Transverse colon (tissue), 4 donors: Measurements from ENCODE around the gene GPBP1L1. TPM values are rescaled to one million over a fixed set of nuclear protein-coding genes. Genes with fewer than 3 reads are reported as not detected.
A peak's percentile ranks its signal among the peaks of the same experiment; 100 is the strongest.

Experiments
- DNase-seq: peaks from one replicate; pipeline ENCODE4 v3.0.0-alpha.2; 2019
- H3K27ac ChIP-seq, 4 donors: fragments of 200-600 bp; sonication (generic); 2 replicates each; pipeline ENCODE4 v1.5.1; 2016 to 2018; ENCODE audit warnings: inconsistent platforms in 4 of 4
- H3K27me3 ChIP-seq: fragments of 200-600 bp; sonication (generic); 2 replicates; pipeline ENCODE4 v1.5.1; 2017; ENCODE audit warnings: inconsistent platforms
- H3K36me3 ChIP-seq, 4 donors: fragments of 200-600 bp; sonication (generic); 2 replicates each; pipeline ENCODE4 v1.5.1; 2017 to 2019; ENCODE audit warnings: inconsistent platforms in 4 of 4
- H3K4me1 ChIP-seq, 4 donors: fragments of 200-600 bp; sonication (generic); 2 replicates each; pipeline ENCODE4 v1.5.1; 2017 to 2020; ENCODE audit warnings: inconsistent platforms in 4 of 4
- H3K4me3 ChIP-seq, 4 donors: fragments of 200-600 bp; sonication (generic); 1 replicate in 1 of 4; 2 replicates in 3 of 4; pipeline versions ENCODE4 v1.5.1 to v1.6.1; 2017 to 2019; ENCODE audit warnings: inconsistent platforms in 4 of 4
- H3K9me3 ChIP-seq, 2 donors: fragments of 200-600 bp; sonication (generic); 2 replicates each; pipeline ENCODE4 v1.5.1; 2017 to 2019; ENCODE audit warnings: inconsistent platforms in 2 of 2
- EP300 ChIP-seq: sonication (generic); formaldehyde crosslinking; IDR thresholded peaks from one replicate; pipeline ENCODE4 v1.6.1; 2017; ENCODE audit warnings: antibody characterized with exemption, low read depth
- POLR2A ChIP-seq: fragments of 450-650 bp; IDR thresholded peaks from one replicate; pipeline ENCODE4 v1.6.1; 2016; ENCODE audit warnings: antibody characterized with exemption, mild to moderate bottlenecking, moderate library complexity
- POLR2AphosphoS5 ChIP-seq, 3 donors: sonication (generic); formaldehyde crosslinking; IDR thresholded peaks; one replicate each; pipeline ENCODE4 v1.6.1; 2016; ENCODE audit warnings: antibody characterized with exemption in 3 of 3
- WGBS, 2 donors: methylation state at CpG; one replicate each; pipeline ENCODE4 v1.1.5; 2018; ENCODE audit warnings: low coverage in 1 of 2; 5-methylcytosine and 5-hydroxymethylcytosine counted together
- in situ Hi-C, 4 donors: fragments of 200-750 bp; cut with MboI; loops; one replicate each; pipeline versions ENCODE4 v1.15.0 to v1.15.1; 2017; ENCODE audit warnings: low sequenced_read_pairs in 3 of 4, low pct_ligation_motif_present in 1 of 4, low pct_unique_long_range_greater_than_20kb in 1 of 4
- intact Hi-C: fragments of 100-400 bp; cut with DNase I; formaldehyde crosslinking; loops from one replicate; pipeline ENCODE4 v1.15.1; 2023; ENCODE audit warnings: low total_unique reads
- total RNA-seq, 4 donors: library from RNA; depleted of rRNA; stranded (reverse); fragments of >200 nt; gene quantifications; one replicate each; pipeline ENCODE4 v1.1.0, GENCODE V29; 2016
- TF ChIP-seq, protein P1 (sequence below), 5 experiments: fragments of 200-600 bp in 3 of 5; fragments of 450-650 bp in 2 of 5; sonication (generic) in 3 of 5; IDR thresholded peaks; 1 replicate in 2 of 5; 2 replicates in 3 of 5; pipeline ENCODE4 v1.5.1; 2016 to 2017; ENCODE audit warnings: antibody characterized with exemption in 5 of 5, inconsistent platforms in 3 of 5, mild to moderate bottlenecking in 2 of 5, moderate library complexity in 1 of 5

Gene GPBP1L1
- total RNA-seq, 4 donors from 2014 or later, result 162 to 284 (median 222) TPM

DNA sequence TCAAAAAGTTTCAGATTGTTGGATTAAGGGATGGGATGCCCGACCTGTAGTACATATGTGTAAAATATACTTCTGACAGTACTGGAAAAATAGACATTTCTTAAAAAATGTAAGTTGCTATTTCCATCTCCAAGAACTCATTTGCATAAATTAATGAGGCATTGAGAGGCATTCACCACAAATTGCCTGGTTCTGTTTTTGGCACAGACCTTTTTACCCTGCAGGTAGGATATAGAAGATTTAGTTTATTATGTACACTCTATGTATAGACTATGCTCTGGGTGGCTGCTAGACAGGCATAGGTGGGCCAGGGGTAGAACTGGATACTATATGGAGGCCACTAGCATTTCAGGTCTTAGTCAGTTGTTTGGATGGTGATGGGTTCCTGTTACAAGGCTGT is 70.4 kb downstream of the GPBP1L1 start:
- no peak for DNase-seq
- TF ChIP-seq EP300, result no peak
- no peak overlapping the region for H3K4me3 ChIP-seq
- no peaks in the 10 kb centered on the region for H3K9me3 ChIP-seq
- WGBS, 2 donors, result 77 to 89% methylated on average over 1 of the region's 1 CpG
- no peaks in the 10 kb centered on the region for H3K4me1 ChIP-seq
- H3K27me3 ChIP-seq, result no peaks in the 10 kb centered on the region
- peaks cover 0 to 44% (median 20%) of the 10 kb centered on the region in 4 donors for H3K36me3 ChIP-seq
- H3K27ac ChIP-seq, result no peak overlapping the region
- intact Hi-C loops, result no loop called here
- in situ Hi-C loops, result no loop called here

DNA sequence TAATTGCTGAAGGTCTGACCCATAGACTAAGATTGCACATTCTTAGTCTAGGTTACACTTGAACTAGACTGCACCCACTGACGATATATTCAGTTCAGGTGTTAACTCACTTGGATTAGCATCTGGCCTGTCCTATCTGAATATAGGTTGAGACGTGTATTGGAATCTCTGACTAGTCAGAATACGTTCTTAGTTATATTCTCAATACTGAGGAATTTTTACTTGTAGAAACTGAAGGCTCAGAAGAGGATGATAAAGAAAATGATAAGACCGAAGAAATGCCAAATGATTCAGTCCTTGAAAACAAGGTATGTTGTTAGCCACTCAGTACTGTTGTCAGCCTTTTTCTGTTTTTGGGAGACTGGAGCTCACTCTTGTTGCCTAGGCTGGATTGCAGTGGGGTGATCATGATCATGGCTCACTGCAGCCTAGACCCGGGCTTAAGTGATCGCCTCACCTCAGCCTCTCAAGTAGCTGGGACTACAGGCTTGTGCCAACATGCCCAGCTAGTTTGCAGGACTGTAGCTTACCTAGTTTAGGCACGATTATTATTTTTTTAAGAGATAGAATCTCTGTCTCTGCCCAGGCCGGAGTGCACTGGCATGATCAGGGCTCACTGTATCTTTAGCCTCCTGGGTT is 73.3 kb downstream of the GPBP1L1 start:
- no peaks in the 10 kb centered on the region for H3K27me3 ChIP-seq
- in situ Hi-C loops, result no loop called here
- H3K4me3 ChIP-seq, result no peak overlapping the region
- no peak overlapping the region for H3K27ac ChIP-seq
- H3K9me3 ChIP-seq, result no peaks in the 10 kb centered on the region
- intact Hi-C loops, result no loop called here
- no peak for DNase-seq
- TF ChIP-seq POLR2AphosphoS5 (IDR thresholded peaks at IDR 0.05) (no peak), EP300 (no peak), POLR2A (no peak)
- TF ChIP-seq, protein P1, sequence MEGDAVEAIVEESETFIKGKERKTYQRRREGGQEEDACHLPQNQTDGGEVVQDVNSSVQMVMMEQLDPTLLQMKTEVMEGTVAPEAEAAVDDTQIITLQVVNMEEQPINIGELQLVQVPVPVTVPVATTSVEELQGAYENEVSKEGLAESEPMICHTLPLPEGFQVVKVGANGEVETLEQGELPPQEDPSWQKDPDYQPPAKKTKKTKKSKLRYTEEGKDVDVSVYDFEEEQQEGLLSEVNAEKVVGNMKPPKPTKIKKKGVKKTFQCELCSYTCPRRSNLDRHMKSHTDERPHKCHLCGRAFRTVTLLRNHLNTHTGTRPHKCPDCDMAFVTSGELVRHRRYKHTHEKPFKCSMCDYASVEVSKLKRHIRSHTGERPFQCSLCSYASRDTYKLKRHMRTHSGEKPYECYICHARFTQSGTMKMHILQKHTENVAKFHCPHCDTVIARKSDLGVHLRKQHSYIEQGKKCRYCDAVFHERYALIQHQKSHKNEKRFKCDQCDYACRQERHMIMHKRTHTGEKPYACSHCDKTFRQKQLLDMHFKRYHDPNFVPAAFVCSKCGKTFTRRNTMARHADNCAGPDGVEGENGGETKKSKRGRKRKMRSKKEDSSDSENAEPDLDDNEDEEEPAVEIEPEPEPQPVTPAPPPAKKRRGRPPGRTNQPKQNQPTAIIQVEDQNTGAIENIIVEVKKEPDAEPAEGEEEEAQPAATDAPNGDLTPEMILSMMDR (IDR thresholded peaks at IDR 0.05), result no peak
- H3K4me1 ChIP-seq, result no peaks in the 10 kb centered on the region
- peaks cover 0 to 40% (median 18%) of the 10 kb centered on the region in 4 donors for H3K36me3 ChIP-seq
- 82 to 93% methylated on average over 8 of the region's 8 CpGs for WGBS, 2 donors

DNA sequence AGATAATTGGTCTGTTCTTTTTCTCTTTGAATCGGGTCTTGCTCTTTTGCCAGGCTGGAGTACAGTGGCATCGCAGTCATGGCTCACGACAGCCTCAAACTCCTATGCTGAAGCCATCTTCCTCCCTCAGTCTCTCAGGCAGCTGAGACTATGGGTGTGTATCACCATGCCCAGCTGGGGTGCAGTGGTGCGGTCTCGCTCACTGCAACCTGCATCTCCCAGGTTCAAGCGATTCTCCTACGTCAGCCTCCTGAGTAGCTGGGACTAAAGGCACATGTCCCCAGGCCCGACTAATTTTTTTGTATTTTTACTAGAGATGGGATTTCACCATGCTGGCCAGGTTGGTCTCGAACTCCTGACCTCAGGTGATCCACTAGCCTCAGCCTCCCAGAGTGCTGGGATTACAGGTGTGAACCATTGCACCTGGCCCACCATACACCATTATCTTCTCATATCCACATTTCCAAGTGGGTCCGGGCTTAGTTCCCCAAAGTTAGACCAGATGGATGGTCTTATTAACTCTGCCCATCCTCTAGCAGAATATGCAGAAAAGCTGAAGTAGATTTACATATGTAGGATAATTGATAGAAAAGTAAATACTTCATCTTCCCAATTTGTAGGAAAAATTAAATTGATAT is 75.6 kb downstream of the GPBP1L1 start:
- Histone ChIP-seq H3K4me3 (no peak overlapping the region), H3K27ac (no peak overlapping the region), H3K9me3 (no peaks in the 10 kb centered on the region), H3K27me3 (no peaks in the 10 kb centered on the region), H3K36me3 (peaks cover 0 to 32% (median 7%) of the 10 kb centered on the region in 4 donors), H3K4me1 (no peaks in the 10 kb centered on the region)
- DNase-seq, result no peak
- intact Hi-C loops (no loop called here), in situ Hi-C loops (no loop called here)
- TF ChIP-seq EP300, result no peak
- TF ChIP-seq, protein P1 (IDR thresholded peaks at IDR 0.05), result no peak
- no peak for TF ChIP-seq POLR2AphosphoS5 (IDR thresholded peaks at IDR 0.05)
- no peak for TF ChIP-seq POLR2A
- 95 to 100% methylated on average over 4 to 10 of the region's 10 CpGs for whole genome bisulfite sequencing, 2 donors

DNA sequence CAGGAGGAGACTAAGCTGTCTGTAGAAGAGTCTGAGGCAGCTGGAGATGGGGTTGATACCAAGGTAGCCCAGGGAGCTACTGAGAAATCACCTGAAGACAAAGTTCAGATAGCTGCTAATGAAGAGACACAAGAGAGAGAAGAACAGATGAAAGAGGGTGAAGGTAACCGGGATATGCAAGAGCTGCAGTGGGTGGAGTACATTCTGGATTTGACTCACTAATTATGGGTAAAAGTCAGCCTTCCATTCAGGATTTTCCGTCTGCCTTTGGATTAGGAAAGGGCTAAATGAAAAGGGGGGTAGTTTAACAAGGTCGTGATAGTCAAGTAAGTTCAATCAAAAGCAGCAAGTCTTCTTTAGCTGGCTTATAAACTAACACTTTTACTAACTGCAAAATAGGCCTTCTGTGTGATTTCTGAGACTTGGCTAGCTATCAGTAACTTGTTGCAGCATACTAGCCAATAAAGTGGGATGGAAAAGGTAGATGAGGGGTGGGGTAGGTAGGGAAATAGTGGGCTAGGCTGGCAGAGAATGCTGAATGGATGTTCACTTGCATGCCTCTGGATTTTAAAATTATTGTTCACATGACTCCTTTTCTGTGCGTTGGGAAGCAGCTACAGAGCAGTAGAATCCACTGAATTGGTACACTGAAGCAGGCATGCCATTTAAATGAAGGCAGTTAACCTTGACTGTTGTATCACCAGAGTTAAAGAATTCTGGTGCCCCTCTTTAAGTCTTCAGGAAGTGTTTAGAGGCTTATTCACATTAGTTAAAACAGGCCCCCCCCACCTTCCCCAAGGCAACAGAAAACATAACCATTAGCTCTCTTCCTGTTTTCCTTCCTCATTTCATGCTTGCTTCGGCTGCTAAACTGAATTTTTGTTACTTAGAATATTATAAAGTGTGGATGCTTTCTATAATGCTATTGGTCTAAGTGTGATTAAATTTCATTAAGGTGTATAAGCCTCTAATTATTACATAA is 77.9 kb downstream of the GPBP1L1 start:
- in situ Hi-C loops, result no loop called here
- no peaks in the 10 kb centered on the region for H3K27me3 ChIP-seq
- TF ChIP-seq, protein P1 (IDR thresholded peaks at IDR 0.05), result no peak
- TF ChIP-seq POLR2AphosphoS5 (IDR thresholded peaks at IDR 0.05) (no peak), POLR2A (no peak), EP300 (no peak)

More for the DNA sequence above, 77.9 kb downstream of the GPBP1L1 start:
- WGBS, 2 donors, result 60 to 79% methylated on average over 4 to 5 of the region's 5 CpGs
- Histone ChIP-seq H3K27ac (peak overlapping the region in 1 of 4 donors; percentile 5), H3K4me1 (no peaks in the 10 kb centered on the region), H3K4me3 (no peak overlapping the region), H3K36me3 (peaks cover 0 to 24% (median 2%) of the 10 kb centered on the region in 4 donors), H3K9me3 (no peaks in the 10 kb centered on the region)
- intact Hi-C loops, result no loop called here
- DNase-seq, result no peak
